Measurements from ENCODE around the gene RTP2.

- no peak for TF ChIP-seq EZH2 (IDR thresholded peaks at IDR 0.05; ENCODE audit: borderline replicate concordance, insufficient read depth, low read depth, low read length, poor library complexity, severe bottlenecking)
- TF ChIP-seq CTCF (IDR thresholded peaks at IDR 0.05): no peak
Measured at GRCh38 chr3:187667526-187667925, 34.8 kb downstream of the RTP2 start.

Data from B cell (primary cell).